Measurements from ENCODE around the gene GBE1.
A peak's percentile ranks its signal among the peaks of the same experiment; 100 is the strongest.
"Not testable (repeated sequence)": the region's sequence is repeated elsewhere in the genome, so short reads cannot be mapped to it uniquely, and the experiment has no call there.

Gene GBE1

DNA sequence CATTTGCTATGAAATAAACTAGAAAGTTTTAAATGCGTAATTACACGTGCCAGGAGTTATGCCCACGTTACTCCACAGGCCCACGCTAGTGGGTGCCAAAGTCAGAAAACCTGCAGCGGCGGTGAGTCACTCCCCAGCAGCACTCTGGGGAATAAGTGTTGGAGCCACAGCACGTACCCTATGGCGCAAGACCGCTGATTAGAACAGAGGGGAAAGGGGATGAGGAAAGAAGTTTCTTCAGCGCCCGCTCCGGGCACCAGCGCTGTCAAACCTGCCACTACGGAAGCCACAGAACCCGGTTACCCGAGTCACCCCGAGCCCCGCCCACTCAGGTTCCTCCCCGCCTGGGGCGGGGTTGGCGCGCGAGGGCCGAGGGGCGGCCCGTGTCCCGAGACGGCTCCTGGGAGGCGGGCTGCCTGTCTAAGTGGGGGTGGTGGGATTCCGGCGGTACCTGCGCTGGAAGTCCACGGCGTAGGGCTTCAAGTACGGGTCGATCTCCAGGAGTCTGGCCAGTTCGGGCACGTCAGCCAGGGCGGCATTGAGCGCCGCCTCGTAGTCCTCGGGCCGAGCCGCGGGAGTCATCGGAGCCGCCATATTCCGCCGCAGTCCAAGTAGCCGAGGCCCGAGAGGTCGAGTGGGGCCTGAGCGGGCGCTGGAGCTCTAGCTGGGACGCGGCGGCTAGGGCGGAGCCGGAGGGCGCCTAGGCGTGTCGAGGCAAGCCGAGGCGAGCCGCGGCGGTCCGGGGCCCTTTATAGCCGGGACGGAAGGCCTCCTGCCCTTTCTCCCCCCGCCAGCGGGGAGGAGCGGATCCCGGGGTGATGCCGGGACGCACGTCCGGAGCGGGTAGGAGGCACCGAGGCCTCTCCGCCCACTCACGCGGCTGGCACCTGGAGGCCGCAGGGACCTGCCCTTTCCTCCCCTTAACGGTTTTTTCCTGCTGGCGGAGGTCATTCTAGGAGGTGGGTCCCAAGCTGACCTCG, at the start of gene GBE1:
TSS of gene GBE1 (minus strand) at position 722 of the 980 bp plus-strand sequence. CDS start at position 594, 128 bp downstream.
- peak; percentile 95 for DNase-seq

- DNase-seq: no peak
Observed at GRCh38 chr3:81808900-81809299, 47.5 kb upstream of the GBE1 start.

GRCh38 chr3:81799403-81799802, 38.0 kb upstream of the GBE1 start:
- DNase-seq: no peak

- no peak for DNase-seq
Observed at GRCh38 chr3:81793410-81793809, 32.0 kb upstream of the GBE1 start.

DNA sequence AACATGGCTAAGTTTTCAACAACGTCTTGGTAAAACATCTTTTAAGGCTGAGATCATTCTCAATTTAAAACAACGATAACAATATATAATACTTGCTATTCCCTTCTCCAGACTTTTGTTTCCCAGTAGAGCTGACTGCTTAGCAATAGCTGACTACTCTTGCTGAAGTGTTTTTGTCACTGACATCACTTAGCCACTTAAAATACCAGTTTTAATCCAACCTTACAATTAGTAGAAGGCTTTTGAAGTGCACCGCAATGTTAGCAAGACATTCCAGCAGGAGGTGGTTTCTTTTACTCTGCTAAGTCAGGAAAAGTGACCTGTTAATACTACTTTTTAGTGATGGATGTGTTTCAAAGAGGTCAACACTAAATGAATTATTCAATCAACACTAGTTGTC, 28.7 kb upstream of the GBE1 start:
- DNase-seq: no peak

- DNase-seq: peak; percentile 9
Observed at GRCh38 chr3:81789691-81790090, 28.2 kb upstream of the GBE1 start.

DNA sequence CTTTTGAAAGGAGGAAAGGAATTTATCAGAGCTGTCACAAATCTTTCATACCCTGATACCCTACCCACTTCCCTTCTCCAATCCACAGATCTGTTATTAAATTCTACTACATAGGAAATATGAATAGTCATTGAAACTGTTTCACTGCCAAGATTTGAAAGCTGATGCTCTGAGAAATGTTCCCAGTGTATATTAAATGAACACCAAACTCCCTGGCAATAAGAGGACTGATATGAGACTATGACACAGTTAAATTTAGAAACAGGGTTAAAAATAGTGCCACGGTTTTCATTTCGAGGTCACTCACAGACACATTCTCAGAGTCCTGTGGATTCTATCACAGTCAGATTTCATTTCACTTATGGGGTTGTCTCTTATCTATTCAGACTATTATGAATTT, 27.2 kb upstream of the GBE1 start:
- no peak for DNase-seq

- DNase-seq: no peak
Observed at GRCh38 chr3:81788044-81788443, 26.6 kb upstream of the GBE1 start.

DNA sequence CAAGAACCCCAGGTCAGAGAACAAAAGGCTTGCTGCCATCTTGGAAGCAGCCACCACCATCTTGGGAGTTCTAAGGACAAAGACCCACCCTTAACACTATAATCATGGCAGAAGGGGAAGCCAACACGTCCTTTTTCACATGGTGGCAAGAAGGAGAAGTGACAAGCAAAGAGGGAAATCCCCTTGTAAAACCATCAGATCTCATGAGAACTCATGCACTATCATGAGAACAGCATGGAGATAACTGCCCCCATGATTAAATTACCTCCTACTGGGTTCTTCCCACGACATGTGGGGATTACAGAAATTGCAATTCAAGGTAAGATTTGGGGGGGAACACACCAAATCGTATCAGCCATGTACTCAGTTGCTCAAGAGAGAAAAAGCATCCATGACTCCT, 21.1 kb upstream of the GBE1 start:
- DNase-seq: no peak

DNA sequence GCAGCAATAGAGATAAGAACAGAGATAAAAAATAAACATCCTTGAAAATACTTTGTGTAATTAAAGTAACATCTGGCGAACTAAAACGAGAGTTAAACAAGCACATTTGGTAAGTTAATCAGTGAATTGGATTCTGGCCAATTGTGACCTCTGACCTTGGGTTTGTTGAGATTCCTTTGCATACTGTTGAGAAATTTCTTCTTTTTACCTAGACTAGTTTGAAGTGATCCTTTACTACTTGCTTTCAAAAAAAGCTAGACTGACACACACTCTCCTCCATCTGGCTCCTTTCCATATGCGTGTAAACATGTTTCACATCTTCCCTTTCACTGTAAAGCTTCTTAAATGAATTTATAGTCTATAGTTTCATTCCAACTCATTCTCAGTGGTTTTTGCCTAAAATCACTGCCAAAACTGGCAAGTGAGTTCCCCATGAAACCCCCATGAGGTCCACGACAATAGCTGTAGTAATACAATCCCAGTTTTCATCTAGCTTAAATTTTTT, 17.3 kb upstream of the GBE1 start:
- DNase-seq: no peak

DNA sequence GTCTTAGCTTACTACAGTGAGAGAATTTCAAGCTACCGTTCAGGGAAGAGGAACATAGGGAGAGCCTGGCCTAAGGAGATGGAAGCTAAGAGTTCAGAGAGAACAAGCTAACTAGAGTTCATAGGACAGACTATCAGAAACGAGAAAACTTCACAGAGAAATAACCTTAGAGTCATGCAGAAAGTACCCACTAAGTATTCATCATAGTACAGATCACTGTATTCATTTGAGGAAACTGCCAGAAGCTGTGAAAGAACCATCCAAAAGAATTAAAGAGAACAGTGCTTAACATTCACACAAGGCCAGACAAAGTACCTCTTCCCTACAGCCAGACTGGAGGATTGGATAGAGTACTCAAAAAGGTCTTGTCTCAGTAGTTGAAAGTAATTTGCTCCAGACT, 15.2 kb upstream of the GBE1 start:
- no peak for DNase-seq

- DNase-seq: no peak
Observed at GRCh38 chr3:81770710-81771109, 9.3 kb upstream of the GBE1 start.

GRCh38 chr3:81769299-81769698, 7.9 kb upstream of the GBE1 start:
- DNase-seq: no peak

- not testable (repeated sequence) for DNase-seq
Observed at GRCh38 chr3:81767250-81767859, 5.9 kb upstream of the GBE1 start.

- no peak for DNase-seq
Observed at GRCh38 chr3:81765400-81765799, 4.0 kb upstream of the GBE1 start.

DNA sequence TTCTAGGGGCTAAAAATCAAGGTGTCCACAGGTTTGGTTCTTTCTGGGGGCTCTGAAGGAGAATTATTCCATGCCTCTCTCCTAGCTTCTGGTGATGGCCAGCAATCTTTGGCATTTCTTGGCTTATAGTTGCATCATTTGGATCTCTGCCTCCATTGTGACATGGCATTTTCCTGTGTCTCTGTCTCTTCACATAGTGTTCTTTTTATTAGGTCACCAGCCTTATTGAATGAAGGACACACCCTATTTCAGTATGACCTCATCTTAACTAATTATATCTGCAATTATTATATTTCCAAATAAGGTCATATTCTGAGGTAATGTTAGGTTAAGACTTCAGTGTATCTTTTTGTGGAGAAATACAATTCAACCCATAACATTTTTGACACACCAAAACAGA, 3.2 kb upstream of the GBE1 start:
- DNase-seq: no peak

GRCh38 chr3:81764002-81764401, 2.6 kb upstream of the GBE1 start:
- no peak for DNase-seq

GRCh38 chr3:81763001-81763400, 1.6 kb upstream of the GBE1 start:
- no peak for DNase-seq

DNA sequence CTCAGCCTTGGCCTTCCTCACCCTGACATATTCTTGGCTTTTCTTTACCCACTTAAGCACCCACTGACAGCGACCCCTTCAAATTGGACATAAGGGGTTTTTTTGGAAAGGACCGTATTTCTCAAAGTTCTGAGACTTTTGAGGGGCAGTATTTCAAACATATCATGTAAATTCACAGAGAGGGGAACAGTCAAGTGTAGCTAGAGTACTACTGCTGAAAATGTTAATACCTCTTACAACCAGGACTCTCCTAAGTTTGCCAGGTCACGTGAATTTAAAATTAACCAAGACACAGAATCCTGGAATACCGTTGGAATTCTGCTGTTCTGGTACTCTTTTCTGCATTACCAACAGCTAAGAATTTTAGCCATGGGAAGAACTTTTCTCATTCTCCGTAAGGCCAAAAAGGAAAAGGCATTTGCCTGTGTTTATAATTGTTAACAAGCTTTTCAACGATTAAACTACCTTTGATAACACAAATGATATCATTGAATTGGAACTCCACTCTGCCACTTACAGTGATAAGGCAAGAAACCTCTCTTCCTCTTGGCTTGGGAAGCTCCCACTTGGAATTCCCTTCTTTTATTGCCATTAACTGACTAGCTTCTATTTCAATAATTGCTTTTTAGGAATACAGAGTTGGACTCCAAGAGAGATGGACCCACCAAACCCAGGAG, 597 bp upstream of the GBE1 start:
- DNase-seq: no peak

GRCh38 chr3:81760215-81760614, 1.2 kb downstream of the GBE1 start:
- no peak for DNase-seq

DNA sequence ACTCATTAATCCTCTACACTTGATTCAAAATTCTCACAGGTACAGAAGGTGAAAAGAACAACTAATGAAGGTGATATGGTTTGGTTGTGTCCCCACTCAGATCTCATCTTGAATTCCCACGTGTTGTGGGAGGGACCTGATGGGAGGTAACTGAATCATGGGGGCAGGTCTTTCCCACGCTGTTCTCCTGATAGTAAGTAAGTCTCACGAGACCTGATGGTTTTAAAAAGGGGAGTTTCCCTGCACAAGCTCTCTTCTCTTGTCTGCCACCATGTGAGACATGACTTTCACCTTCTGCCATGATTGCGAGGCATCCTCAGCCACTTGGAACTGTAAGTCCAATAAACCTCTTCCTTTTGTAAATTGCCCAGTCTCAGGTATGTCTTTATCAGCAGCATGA, 2.7 kb downstream of the GBE1 start:
- not testable (repeated sequence) for DNase-seq

GRCh38 chr3:81758275-81758674, 3.2 kb downstream of the GBE1 start:
- no peak for DNase-seq

DNA sequence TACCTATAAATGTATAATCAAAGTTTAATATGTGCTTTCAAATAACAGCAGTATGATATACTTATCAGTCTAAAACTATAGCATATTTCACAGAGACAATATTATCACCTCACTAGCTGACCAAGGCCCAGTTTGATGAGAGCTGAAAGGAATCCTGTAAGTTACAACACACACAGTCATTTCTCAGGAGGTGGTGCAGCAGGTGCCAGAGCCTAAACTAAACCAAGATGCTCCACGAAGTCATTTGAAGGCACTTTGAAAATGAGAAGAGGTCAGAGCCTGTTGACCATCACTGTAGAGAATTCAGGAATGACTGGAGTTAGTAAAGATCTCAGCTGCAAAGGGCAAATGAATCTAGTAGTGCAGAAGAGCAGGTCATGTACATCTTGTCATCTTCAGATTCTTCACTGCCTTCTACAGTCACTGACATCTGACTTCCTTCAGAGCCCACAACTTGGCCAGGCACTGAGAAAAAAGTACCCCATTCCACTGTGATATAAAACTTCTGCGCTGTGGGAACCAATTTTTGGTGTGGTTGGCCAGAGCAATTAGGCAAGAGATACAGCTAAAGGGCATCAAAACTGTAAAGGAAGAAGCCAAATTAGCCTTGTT, 7.9 kb downstream of the GBE1 start:
- DNase-seq: no peak
